Measurements from ENCODE around the gene CERS5.
A peak's percentile ranks its signal among the peaks of the same experiment; 100 is the strongest.

CERS5 gene

DNA sequence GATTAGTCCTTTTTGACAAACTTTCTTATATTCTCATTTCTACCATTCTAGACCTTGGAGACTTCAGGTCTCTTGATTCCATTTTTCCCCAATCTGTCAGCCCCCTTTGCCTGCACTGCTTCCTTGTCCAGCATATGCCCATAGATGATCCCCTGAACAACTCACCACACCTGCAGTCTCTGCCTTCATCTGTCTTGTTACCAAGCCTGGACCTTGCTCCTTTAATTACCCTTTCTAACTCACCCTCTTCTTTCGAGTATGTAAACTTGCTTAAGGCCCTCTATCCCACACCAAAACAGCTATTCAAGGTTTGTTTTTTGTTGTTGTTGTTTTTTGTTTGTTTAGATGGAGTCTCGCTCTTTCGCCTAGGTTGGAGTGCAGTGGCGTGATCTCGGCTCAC lies 45.5 kb downstream of the CERS5 start:
- no peak for DNase-seq

DNA sequence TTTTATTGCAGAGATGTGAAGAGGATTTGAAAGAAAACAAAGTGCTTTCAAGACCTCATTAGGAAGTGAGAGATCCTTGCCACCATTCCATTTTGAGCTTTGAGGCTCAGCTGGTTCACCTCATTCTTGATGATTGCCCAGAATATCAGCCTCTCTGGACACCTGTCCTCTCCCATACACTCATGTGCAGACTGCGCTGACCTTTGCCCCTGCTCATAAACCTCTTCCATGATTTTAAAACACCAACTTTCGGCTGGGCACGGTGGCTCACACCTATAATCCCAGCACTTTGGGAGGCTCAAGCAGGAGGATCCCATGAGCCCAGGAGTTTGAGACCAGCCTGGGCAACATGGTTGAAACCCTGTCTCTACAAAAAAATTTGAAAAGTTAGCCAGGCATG lies 46.2 kb downstream of the CERS5 start:
- no peak for DNase-seq

DNA sequence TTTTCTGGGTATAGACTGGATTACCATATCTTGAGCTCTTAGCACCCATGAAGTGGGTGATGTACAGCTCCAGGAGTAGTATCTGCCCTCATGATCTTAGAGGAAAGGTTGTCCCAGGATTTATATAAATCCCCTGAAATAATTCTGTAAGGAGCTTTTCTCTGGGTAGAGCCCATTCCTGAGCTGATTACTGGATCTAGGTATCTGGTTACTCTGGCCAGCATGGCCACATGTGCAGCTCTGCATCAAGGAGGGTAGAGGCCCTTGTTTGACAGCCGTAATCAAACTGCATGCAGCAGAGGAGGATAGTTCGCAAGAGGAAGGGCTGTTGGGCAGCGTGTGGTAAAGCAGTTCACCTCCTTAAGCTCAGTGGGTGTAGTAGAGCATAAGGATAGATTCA lies 46.6 kb downstream of the CERS5 start:
- no peak for DNase-seq

DNA sequence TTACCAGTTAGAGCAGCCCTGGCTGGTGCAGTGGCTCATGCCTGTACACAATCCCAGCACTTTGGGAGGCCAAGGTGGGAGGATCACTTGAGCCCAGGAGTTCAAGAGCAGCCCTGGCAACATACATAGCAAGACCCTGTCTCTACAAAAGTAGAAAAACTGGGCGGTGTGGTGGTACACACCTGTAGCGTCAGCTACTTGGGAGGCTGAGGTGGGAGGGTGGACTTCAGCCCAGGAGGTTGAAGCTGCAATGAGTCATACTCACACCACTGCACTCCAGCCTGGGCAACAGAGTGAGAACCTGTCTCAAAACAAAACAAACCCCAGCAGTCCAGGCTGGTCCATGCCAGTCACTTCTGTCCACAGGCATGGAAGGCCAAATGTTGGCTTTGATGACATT lies 47.8 kb downstream of the CERS5 start:
- no peak for DNase-seq

DNA sequence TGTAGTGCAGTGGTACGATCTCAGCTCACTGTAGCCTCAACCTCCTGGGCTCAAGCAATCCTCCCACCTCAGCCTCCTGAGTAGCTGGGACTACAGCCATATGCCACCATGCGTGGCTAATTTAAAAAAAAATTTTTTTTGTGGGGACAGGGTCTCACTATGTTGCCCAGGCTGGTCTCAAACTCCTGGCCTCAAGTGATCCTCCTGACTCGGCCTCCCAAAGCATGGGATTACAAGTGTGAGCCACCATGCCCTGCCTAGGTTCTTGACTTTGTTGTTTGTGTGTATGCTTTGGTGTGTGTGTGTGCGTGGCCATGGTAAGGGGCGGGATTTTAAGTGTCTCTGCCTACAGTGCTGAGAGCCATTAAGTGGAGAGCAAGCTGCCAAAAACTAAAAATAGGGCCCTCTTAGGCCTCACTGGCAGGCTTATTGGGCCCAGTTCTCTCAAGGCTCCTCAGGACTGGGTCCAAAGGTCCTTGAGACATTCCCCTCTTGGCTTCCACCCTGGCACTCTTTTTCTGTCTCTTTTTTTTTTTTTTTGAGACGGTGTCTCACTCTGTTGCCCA lies 50.0 kb downstream of the CERS5 start:
- DNase-seq, result peak; percentile 15

DNA sequence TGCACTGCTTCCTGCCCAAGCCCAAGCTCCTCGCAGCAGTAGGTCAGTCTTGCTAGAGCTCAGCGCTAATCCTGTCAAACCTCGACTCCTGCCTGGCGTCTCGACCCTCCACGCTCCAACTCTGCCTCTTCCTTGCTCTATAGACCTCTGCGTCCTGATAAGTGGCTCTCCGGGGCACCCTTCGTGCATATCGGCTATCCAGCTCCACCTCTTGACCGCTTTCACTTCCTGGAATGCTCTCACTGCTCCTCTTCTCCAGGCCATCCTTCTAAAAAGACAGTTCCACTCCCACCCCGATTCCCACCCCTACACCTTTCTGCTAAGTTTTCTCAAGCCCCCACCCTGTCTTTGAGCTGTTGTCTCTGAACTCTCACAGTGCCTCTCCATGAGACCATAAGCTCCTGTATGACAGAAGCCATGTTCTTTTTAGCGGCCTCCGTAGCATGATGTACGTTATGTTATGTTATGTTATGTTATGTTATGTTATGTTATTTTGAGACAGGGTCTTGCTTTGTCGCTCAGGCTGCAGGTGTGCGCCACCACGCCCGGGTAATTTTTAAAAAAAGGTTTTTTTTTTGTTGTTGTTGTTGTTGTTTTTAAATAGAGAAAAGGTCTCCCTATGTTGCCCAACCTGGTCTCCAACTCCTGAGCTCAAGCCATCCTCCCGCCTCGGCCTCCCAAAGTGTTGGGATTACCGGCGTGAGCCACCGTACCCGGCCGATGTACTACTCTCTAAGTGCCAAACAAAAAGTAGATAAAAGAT lies 54.5 kb downstream of the CERS5 start:
- DNase-seq, result peak; percentile 40

DNA sequence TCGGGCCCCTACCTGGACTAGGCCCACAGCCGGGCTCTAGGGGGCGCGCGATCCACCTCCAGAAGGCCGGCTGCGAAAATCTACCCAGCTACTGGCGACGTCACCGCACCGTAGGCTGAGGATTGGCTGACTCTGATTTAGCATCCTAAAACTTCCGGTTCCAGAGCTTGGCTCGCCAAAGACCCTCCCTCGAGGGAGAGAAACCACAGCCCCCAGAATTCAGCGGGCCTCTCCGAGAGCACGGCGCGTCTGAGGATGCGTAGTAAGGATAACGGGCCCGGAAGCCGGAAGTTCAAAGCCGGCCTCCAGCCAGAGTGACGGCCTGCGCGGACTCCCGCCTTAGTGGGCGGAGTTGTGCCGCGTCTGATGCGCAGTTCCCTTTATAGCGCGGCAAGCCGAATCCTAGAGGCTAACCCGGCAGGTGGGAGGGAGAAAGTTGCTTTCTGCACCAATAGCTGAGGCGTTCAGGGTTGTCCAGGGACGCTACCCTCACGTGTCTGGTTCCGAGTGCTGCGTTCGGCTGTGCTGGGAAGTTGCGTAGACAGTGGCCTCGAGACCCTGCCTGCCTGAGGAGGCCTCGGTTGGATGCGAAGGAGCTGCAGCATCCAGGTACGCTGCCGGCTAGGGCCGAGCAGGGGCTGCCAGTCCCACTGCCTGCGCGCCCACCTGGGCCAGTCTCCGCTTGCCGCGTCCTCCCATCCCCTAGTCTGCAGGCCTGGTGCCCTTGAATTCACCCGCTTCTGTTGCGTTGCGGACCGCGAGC lies 55.3 kb downstream of the CERS5 start, which contains the start of gene COX14:
TSS of gene COX14 (plus strand) at position 544 of the 763 bp plus-strand sequence. CDS start 7,808 bp downstream, outside the sequence.
- peak; percentile 98 for DNase-seq

DNA sequence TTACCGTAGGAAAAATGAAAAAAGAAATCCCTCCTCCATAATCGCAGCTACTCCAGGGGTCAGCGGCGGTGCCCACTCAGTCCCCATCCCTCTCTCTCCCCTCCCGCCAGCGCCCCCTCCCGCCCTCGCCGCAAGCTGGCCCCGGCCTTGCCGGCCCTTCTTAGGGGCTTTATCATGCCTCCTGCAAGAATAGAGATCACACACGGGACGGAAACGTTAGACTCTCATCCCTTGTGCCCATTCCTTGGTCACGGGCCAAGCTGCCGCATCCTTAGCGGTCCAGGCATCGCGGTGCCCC lies 55.8 kb downstream of the CERS5 start:
- DNase-seq, result peak; percentile 64

DNA sequence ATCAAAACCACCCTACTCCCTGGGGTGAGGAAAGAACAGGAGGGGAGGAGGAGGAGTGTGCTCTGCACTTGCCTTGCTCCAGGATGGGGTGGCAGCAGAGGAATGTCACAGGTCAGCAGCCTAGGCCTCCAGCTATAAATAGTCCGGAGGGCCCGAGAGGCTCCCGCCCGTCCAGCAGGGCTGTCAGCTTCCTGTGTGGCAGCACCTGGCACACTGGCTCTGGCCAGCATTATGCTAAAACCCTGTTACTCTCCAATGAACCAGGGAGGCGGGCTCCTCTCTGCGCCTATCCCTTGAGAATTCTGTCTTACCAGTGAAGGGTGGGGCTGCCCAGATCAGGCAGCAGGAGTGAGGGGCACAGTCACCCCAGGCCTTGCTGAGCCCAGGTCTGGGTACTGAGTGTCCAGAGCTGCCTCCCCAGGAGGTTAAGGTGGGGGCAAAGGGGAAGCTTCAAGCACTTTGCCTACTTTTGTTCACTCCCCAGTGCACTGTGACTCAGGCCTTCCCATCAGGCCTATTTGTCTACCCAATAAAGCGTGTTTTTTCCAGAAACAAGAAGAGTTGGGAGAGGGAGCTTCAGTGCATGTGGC lies 56.3 kb downstream of the CERS5 start:
- DNase-seq, result peak; percentile 39

DNA sequence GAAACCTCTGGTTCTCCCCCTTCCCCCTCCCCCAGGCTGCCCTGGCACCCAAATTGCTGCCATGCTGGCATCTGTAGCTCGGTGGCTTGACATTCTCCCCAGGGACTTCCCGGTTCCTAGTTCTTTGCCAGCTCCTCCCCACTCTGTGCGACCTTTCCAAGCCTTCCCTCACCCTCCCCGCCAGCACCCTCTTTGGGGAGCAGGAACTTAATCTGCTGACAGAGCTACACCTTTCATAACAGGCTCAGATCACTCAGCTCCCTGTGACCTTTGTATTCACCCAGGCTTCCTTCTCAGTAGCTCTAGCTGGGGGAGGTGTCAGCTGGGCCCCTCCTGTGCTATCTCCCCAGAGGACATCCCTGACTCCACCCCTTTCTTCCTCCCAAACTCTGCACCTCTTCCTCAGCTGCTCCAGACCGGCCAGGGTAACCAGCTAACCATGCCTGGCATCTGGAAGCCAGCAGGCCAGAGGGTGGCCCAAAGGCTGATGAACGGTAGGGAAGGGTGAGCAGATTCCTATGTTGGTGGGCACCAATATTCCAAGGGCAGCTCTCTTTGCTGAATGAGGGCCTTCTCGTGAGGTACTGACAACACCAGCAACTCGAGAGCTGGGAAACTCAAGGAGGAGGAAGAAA lies 56.9 kb downstream of the CERS5 start:
- DNase-seq, result no peak

DNA sequence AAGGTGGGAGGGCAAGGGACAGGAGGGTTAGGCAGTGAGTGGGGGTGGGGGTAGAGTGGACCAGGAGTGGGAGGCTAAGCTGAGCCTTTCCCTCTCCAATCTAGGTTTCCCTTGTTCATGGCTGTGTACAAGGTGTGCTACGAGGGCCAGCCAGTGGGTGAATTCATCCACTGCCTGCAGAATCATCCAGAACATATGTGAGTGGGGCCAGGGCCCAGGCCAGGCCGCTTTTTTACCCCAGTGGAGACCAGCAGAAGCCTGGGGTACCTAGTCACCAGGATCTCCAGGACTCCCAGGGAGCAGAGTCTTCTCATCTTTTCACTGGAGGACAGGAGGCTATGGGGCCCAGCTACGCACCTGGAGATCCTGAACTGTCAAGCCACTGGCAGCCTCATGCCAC lies 57.9 kb downstream of the CERS5 start:
- no peak for DNase-seq

DNA sequence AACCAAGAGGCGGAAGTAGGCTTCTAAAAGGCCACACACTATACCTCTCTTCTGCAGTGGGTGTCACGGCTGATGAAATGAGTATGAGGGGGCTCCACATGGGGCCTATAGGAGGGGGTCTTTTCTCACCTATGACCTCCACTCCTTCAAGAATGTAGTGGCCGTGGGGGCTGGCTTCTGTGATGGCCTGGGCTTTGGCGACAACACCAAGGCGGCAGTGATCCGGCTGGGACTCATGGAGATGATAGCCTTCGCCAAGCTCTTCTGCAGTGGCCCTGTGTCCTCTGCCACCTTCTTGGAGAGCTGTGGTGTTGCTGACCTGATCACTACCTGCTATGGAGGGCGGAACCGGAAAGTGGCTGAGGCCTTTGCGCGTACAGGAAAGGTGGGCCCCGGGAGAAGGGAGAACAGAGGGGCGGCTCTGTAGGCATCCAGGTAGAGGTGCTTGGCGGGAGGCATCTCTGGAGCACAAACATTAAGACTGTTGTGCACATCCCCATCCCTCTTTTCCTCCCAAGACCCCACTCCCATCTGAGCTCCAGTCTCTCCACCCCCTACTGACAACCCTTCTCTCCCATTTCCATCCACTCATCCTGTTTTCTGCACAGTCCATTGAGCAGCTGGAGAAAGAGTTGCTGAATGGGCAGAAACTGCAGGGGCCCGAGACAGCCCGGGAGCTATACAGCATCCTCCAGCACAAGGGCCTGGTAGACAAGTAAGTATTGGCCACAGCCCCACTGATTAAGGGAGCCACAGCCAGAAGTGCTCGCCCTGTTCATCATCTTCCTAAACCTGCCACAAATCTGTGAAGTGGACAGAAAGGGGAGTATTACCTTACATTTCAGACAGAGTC lies 59.5 kb downstream of the CERS5 start:
- peak; percentile 36 for DNase-seq

DNA sequence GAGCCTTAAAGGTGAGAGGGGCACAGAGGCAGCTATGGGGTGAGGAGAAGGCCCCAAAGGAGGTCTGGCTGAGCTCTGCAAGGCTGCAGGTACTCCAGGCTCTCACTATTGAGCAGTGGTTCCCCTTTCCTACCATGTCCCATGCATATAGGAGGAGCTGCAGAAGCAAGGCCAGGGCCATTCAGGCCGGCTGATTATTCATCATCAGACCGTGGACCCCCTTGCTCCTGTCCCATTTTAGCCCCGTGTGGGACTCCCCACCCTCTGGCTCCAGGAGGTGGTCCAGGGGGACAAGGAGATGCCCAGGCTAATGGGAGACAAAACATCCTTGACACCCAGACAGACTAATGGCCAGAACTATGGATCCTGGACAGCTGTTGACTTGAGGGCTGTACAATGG lies 60.3 kb downstream of the CERS5 start:
- no peak for DNase-seq

DNA sequence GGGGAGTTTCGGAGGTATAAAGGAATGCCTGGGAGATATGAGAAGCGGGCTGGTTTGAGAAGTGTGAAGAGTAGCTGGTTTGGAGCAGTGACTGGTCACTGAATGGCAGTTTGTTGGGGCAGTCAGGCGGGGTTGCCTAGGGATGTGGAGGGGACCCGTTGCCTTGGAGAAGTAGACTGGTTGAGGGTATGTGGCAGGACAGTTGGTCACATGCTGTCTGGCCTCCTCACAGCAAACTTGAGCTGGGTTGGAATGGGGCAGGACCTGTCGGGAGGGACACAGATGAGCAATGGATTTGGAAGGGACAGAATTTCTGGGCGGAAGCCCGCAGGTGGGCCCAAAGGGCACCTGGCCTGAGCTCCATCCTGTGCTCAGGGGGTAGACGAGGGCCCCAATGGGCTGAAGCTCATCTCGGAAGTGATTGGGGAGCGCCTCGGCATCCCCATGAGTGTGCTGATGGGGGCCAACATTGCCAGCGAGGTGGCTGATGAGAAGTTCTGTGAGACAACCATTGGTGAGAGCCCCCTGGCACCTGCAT lies 61.2 kb downstream of the CERS5 start:
- DNase-seq, result no peak

DNA sequence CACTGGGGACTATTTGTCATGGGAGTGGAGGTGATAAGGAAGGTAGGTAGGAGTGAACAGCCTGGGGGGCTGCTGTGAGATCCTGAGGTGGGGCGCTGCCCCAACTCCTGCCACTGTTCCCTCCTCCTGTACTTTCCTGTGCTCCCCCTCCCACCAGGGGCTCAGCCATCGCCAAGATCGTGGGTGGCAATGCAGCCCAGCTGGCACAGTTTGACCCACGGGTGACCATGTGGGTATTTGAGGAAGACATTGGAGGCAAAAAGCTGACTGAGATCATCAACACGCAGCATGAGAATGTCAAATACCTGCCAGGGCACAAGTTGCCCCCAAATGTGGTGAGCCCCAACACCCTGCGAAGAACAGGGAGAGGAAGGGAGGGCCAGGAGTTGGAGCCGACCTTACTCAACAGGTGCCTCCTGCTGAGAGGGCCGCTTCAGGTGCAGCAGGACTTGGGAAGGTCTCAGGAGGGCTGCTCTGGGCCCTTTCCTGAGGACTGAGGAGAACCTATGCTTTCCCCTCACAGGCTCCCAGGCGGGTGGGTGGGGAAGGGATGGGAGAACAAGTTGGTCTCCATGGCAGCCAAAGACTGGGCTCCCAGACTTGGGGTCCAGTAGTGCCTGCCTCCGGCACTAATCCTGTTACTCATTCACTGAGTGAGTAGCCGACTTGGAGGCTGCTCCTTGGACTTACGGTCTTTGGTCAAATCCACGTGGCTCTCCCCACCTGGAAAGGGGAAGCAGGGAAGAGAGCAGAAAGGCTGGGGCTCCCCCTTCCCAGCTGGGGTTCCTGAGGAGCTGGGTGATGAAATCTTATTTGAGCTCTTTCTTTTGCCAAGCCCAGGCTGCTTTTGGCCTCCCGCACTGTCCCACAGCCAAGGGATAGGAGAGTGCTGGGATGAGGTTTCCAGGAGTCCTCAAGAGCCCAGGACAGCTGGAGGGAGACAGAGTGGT lies 62.5 kb downstream of the CERS5 start:
- no peak for DNase-seq

DNA sequence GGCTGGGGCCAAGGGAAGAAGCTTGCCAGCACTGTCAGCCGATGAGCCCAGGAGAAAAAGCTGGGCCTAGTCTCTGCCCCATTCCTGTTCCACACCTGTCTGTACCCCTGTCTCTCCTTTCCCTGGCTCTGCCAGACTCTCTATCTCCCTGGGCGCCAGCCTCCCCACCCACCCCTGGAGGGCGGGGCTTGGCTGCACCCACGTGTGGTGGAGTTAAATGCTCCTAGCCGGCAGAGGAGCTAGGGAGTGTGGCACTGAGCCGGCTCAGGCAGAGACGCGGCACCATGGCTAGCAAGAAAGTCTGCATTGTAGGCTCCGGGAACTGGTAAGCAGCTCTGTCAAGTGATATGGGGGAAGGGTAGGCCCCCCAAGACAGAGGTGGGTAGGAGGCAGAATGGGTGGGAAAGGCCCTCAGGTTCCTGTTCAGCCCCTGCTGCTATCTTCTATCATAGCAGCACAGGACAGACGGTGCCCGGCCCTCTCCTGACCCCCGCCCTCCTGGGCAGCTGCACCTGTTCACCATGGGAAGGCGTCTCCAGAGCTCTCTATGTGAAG lies 63.3 kb downstream of the CERS5 start, which contains the start of gene GPD1:
TSS of gene GPD1 (plus strand) at position 242 of the 555 bp plus-strand sequence. CDS start at position 285, 43 bp downstream.
- DNase-seq, result peak; percentile 77

DNA sequence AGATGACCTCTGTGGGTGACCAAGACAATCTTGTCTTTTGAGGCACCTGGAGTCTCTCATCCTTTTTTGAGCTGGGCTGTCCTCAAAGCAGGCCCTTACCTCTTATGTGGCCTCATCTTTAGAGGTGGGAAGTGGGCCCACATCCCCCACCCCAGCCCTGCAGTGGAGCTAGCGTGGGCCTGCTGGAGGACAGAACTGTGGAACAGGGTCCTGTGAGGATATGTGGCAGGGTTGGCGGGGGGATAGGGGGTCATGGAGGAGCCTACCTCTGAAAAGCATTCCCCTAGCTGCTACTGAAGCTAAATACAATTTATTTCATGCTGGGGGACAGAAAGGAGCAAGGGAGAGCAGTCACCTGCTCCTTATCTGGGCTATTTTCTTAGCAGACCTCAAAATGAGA lies 63.8 kb downstream of the CERS5 start:
- DNase-seq, result no peak

DNA sequence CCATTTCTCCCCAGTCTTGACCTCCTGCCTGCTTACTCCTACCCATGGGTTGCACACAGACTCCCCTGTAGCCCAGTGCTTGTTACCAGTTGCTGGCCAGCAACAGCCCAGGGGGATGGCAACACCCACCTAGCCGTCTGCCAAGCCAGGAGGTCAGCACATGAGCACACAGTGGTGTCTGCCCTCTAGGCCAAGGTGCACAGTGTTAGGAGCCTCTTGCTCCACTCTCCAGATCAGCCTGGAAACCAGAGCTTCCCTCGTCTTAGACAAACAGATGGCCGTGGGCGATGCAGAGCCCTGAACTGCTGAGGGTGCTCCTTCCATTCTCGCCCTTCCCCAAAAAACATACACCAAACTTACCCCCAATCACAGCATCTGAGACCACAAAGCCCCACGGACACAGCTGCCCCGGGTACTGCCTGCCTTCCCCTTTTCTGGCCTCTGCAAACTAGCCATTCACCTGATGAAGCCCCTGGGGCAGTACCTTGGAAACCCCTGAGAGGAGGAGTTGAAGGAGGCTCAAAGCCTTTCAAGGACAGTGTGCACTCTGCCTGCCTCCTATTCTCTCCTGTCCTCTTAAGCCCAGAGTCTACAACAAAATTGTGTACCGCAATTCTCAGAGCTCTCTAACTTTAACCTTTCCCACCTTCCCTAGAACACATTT lies 64.4 kb downstream of the CERS5 start:
- no peak for DNase-seq

DNA sequence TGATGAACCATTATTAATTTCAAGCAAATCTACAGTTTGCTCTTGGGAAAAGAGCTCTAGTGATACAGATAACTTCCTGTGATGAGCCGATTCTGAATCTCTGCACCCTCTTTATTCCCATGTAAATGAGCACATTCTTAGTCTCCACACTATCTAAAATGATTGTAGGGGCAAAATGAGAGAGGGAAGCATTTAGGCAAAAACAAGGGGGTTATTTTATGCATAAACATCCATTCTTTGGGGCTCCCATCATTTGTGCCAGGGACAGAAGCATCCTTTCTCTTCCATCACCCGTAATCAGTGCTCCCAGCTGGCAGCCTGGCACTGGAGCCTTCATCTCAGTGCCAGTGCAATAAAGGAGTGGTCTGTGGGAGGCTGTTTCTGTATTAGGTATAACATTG lies 65.0 kb downstream of the CERS5 start:
- DNase-seq, result no peak

DNA sequence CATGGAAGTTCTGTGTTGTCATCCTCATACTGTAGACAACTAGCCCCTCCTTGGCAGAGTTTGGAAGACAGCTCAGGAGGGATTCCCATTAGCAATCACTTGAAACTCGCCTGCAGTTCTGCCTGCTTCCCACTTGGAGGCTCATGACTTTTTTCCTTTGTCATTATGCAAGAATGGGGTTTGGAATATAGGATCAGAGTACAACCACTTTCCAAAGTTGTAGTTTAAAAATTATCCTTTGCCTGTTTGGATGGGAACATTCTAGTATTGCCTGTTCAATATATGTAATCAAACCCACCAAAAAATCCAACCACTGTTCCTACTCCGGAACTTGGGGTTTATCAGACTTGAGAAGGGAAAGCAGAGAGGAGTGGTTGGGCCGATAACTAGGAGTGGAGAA lies 65.5 kb downstream of the CERS5 start:
- DNase-seq, result no peak
